ENCODE results near the gene ANO3. TPM values are rescaled to one million over a fixed set of nuclear protein-coding genes. Genes with fewer than 3 reads are reported as not detected.

The ANO3 gene
- total and polyA plus RNA-seq, 8 donors = 0.18 to 0.58 TPM; not detected in 6

- no peak for DNase-seq
- Histone ChIP-seq H3K4me1 (no peaks in the 10 kb centered on the region), H3K36me3 (no peaks in the 10 kb centered on the region), H3K27ac (no peak overlapping the region), H3K4me3 (no peak overlapping the region), H3K9me3 (no peaks in the 10 kb centered on the region), H3K27me3 (no peaks in the 10 kb centered on the region)
- intact Hi-C loops (cut with DNase I; ENCODE audit: low total_unique reads) = no loop called here
- no peak for TF ChIP-seq POLR2AphosphoS5 (IDR thresholded peaks at IDR 0.05)
- TF ChIP-seq, protein P1, sequence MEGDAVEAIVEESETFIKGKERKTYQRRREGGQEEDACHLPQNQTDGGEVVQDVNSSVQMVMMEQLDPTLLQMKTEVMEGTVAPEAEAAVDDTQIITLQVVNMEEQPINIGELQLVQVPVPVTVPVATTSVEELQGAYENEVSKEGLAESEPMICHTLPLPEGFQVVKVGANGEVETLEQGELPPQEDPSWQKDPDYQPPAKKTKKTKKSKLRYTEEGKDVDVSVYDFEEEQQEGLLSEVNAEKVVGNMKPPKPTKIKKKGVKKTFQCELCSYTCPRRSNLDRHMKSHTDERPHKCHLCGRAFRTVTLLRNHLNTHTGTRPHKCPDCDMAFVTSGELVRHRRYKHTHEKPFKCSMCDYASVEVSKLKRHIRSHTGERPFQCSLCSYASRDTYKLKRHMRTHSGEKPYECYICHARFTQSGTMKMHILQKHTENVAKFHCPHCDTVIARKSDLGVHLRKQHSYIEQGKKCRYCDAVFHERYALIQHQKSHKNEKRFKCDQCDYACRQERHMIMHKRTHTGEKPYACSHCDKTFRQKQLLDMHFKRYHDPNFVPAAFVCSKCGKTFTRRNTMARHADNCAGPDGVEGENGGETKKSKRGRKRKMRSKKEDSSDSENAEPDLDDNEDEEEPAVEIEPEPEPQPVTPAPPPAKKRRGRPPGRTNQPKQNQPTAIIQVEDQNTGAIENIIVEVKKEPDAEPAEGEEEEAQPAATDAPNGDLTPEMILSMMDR (IDR thresholded peaks at IDR 0.05) = no peak
- no peak for TF ChIP-seq POLR2A (IDR thresholded peaks at IDR 0.05)
- no peak for TF ChIP-seq EP300 (IDR thresholded peaks at IDR 0.05)
These were observed 27.1 kb downstream of the ANO3 start for GRCh38 chr11:26359055-26359454.

GRCh38 chr11:26365284-26365683 lies 33.4 kb downstream of the ANO3 start:
- TF ChIP-seq EP300 (IDR thresholded peaks at IDR 0.05) (no peak), POLR2AphosphoS5 (IDR thresholded peaks at IDR 0.05) (no peak), POLR2A (IDR thresholded peaks at IDR 0.05) (no peak)
- TF ChIP-seq, protein P1 (IDR thresholded peaks at IDR 0.05) = no peak

DNA sequence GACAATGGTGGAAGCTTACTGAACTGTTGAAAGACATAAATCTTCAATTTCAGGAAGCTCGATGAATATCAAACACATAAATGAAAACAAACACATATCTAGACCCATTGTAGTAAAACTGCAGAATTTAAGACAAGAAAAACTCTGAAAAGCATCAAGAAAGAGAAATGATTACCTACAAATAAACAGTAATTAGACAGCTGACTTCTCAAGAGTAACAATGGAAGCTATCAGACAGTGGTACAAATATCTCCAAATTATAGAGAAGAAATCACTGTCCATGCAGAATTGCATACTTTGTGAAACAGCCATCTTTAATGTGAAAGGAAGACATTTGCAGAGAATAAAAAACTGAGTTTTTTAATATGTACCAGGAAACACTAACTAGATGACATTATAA lies 45.7 kb downstream of the ANO3 start:
- TF ChIP-seq POLR2A (IDR thresholded peaks at IDR 0.05) (no peak), EP300 (IDR thresholded peaks at IDR 0.05) (no peak), POLR2AphosphoS5 (IDR thresholded peaks at IDR 0.05) (no peak)
- TF ChIP-seq, protein P1 (IDR thresholded peaks at IDR 0.05) = no peak
- Histone ChIP-seq H3K4me1 (no peaks in the 10 kb centered on the region), H3K27ac (no peak overlapping the region), H3K9me3 (peaks cover 0 to 43% (median 9%) of the 10 kb centered on the region in 4 donors), H3K36me3 (no peaks in the 10 kb centered on the region), H3K4me3 (no peak overlapping the region), H3K27me3 (no peaks in the 10 kb centered on the region)
- WGBS, 5 donors = 87 to 97% (median 91%) methylated on average over 1 of the region's 1 CpG
- intact Hi-C loops (cut with DNase I; ENCODE audit: low total_unique reads) = no loop called here
- DNase-seq = no peak

More at GRCh38 chr11:26365284-26365683, 33.4 kb downstream of the ANO3 start:
- peaks cover 0 to 21% (median 14%) of the 10 kb centered on the region in 4 donors for H3K9me3 ChIP-seq
- H3K36me3 ChIP-seq = no peaks in the 10 kb centered on the region
- DNase-seq = no peak
- intact Hi-C loops (cut with DNase I; ENCODE audit: low total_unique reads) = no loop called here
- no peaks in the 10 kb centered on the region for H3K27me3 ChIP-seq
- H3K27ac ChIP-seq = no peak overlapping the region
- no peaks in the 10 kb centered on the region for H3K4me1 ChIP-seq
- WGBS, 5 donors = 75 to 100% (median 87%) methylated on average over 1 of the region's 1 CpG
- H3K4me3 ChIP-seq = no peak overlapping the region

- no peak overlapping the region for H3K27ac ChIP-seq
- DNase-seq = no peak
- WGBS, 5 donors = 32 to 52% (median 50%) methylated on average over 1 of the region's 1 CpG
- H3K36me3 ChIP-seq = no peaks in the 10 kb centered on the region
- H3K4me3 ChIP-seq = no peak overlapping the region
- intact Hi-C loops (cut with DNase I; ENCODE audit: low total_unique reads) = no loop called here
- H3K9me3 ChIP-seq = peaks cover 0 to 6% (median 2%) of the 10 kb centered on the region in 4 donors
- TF ChIP-seq POLR2AphosphoS5 (IDR thresholded peaks at IDR 0.05) (no peak), EP300 (IDR thresholded peaks at IDR 0.05) (no peak), POLR2A (IDR thresholded peaks at IDR 0.05) (no peak)
- TF ChIP-seq, protein P1 (IDR thresholded peaks at IDR 0.05) = no peak
- no peaks in the 10 kb centered on the region for H3K27me3 ChIP-seq
- no peaks in the 10 kb centered on the region for H3K4me1 ChIP-seq
These were observed 67.4 kb downstream of the ANO3 start for GRCh38 chr11:26399336-26399735.

All from stomach (tissue), 9 donors.